Activated T-cell treated with anti-CD3 and anti-CD28 coated beads for 4 hours (primary cell): ENCODE measurements around the gene VPS35.
"Not testable (repeated sequence)": the region's sequence is repeated elsewhere in the genome, so short reads cannot be mapped to it uniquely, and the experiment has no call there.

Experiments
- DNase-seq: peaks from one replicate; pipeline ENCODE4 v3.0.0-alpha.2; 2020

Gene VPS35

GRCh38 chr16:46650254-46650623, 38.7 kb downstream of the VPS35 start:
- no peak for DNase-seq

- DNase-seq: no peak
Observed at GRCh38 chr16:46649588-46650253, 39.3 kb downstream of the VPS35 start.

- no peak for DNase-seq
Observed at GRCh38 chr16:46648656-46649055, 40.3 kb downstream of the VPS35 start.

GRCh38 chr16:46638947-46639925, 49.7 kb downstream of the VPS35 start:
- no peak for DNase-seq

- DNase-seq: no peak
Observed at GRCh38 chr16:46632778-46633733, 55.9 kb downstream of the VPS35 start.

GRCh38 chr16:46629331-46630219, 59.4 kb downstream of the VPS35 start:
- no peak for DNase-seq

GRCh38 chr16:46627746-46628145, 61.2 kb downstream of the VPS35 start:
- no peak for DNase-seq

GRCh38 chr16:46626681-46627080, 62.3 kb downstream of the VPS35 start:
- not testable (repeated sequence) for DNase-seq

GRCh38 chr16:46624862-46625261, 64.1 kb downstream of the VPS35 start:
- DNase-seq: not testable (repeated sequence)

- DNase-seq: not testable (repeated sequence)
Observed at GRCh38 chr16:46623707-46624106, 65.3 kb downstream of the VPS35 start.

- not testable (repeated sequence) for DNase-seq
Observed at GRCh38 chr16:46623246-46623645, 65.7 kb downstream of the VPS35 start.

GRCh38 chr16:46621934-46622676, 66.9 kb downstream of the VPS35 start:
- DNase-seq: no peak

GRCh38 chr16:46621006-46621933, 67.7 kb downstream of the VPS35 start, which contains the start of gene SHCBP1:
Gene SHCBP1, minus strand, starts transcription at chr16:46621379. Its CDS starts 20 bp downstream, at chr16:46621359.
- DNase-seq: peak; percentile 36

- no peak for DNase-seq
Observed at GRCh38 chr16:46620266-46621005, 68.5 kb downstream of the VPS35 start.

- no peak for DNase-seq
Observed at GRCh38 chr16:46618516-46618915, 70.5 kb downstream of the VPS35 start.

- no peak for DNase-seq
Observed at GRCh38 chr16:46614006-46614405, 75.0 kb downstream of the VPS35 start.

- no peak for DNase-seq
Observed at GRCh38 chr16:46613352-46613751, 75.6 kb downstream of the VPS35 start.

- DNase-seq: no peak
Observed at GRCh38 chr16:46612121-46612520, 76.9 kb downstream of the VPS35 start.

GRCh38 chr16:46607529-46607928, 81.4 kb downstream of the VPS35 start:
- no peak for DNase-seq
